GM12865 (cell line): ENCODE measurements around the gene IGF2.
"Not testable (repeated sequence)": the region's sequence is repeated elsewhere in the genome, so short reads cannot be mapped to it uniquely, and the experiment has no call there.

Experiments used
- DNase-seq: peaks from one replicate; pipeline ENCODE4 v3.0.0; 2010; ENCODE audit warnings: low read depth
- H3K4me3 ChIP-seq: 2 replicates; pipeline ENCODE4 v1.5.1; 2011; ENCODE audit warnings: mild to moderate bottlenecking, low read depth, low read length, control low read depth
- TF ChIP-seq, protein P1 (sequence below): IDR thresholded peaks from 2 replicates; pipeline ENCODE4 v1.5.1; 2011; ENCODE audit warnings: low read length, control low read depth, low read depth, inconsistent platforms; ENCODE audit not compliant: insufficient read depth; ENCODE audit errors: missing control alignments

Gene IGF2

GRCh38 chr11:2128130-2128510 is 11.1 kb downstream of the IGF2 start:
- DNase-seq: no peak
- H3K4me3 ChIP-seq: no peak overlapping the region
- TF ChIP-seq, protein P1, sequence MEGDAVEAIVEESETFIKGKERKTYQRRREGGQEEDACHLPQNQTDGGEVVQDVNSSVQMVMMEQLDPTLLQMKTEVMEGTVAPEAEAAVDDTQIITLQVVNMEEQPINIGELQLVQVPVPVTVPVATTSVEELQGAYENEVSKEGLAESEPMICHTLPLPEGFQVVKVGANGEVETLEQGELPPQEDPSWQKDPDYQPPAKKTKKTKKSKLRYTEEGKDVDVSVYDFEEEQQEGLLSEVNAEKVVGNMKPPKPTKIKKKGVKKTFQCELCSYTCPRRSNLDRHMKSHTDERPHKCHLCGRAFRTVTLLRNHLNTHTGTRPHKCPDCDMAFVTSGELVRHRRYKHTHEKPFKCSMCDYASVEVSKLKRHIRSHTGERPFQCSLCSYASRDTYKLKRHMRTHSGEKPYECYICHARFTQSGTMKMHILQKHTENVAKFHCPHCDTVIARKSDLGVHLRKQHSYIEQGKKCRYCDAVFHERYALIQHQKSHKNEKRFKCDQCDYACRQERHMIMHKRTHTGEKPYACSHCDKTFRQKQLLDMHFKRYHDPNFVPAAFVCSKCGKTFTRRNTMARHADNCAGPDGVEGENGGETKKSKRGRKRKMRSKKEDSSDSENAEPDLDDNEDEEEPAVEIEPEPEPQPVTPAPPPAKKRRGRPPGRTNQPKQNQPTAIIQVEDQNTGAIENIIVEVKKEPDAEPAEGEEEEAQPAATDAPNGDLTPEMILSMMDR: no peak

- no peak overlapping the region for H3K4me3 ChIP-seq
- TF ChIP-seq, protein P1: no peak
- DNase-seq: no peak
Measured at GRCh38 chr11:2127482-2128129, 11.6 kb downstream of the IGF2 start.

- no peak overlapping the region for H3K4me3 ChIP-seq
- DNase-seq: no peak
- TF ChIP-seq, protein P1: no peak
Measured at GRCh38 chr11:2126520-2127085, 12.6 kb downstream of the IGF2 start.

DNA sequence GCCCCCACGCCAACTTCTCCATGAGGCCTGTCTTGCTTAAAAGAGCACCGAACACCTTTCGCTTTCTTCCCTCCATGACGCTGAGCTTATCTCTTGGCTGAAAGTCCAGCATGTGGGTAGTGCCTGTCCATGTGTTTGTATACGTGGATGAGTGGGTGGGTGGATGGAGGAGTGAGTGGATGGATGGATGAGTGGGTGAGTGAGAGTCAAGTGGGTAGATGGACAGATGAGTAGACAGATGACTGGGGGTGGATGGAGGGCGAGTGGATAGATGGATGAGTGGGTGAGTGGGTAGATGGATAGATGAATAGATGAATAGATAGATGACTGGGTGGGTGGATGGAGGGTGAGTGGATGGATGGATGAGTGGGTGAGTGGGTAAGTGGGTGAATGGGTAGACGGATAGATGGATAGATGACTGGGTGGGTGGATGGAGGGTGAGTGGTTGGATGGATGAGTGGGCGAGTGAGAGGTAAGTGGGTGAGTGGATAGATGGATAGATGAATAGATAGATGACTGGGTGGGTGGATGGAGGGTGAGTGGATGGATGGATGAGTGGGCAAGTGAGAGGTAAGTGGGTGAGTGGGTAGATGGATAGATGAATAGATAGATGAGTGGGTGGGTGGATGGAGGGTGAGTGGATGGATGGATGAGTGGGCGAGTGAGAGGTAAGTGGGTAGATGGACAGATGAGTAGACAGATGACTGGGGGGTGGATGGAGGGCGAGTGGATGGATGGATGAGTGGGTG is 14.3 kb downstream of the IGF2 start:
- H3K4me3 ChIP-seq, DNase-seq: not testable (repeated sequence)

GRCh38 chr11:2123628-2123960 is 15.6 kb downstream of the IGF2 start:
- no peak for DNase-seq
- H3K4me3 ChIP-seq: no peak overlapping the region
- TF ChIP-seq, protein P1: no peak

- TF ChIP-seq, protein P1: no peak
- DNase-seq: no peak
- H3K4me3 ChIP-seq: no peak overlapping the region
Measured at GRCh38 chr11:2122907-2123627, 16.1 kb downstream of the IGF2 start.
